Measurements from ENCODE around the gene MTHFSD.

Gene MTHFSD

DNA sequence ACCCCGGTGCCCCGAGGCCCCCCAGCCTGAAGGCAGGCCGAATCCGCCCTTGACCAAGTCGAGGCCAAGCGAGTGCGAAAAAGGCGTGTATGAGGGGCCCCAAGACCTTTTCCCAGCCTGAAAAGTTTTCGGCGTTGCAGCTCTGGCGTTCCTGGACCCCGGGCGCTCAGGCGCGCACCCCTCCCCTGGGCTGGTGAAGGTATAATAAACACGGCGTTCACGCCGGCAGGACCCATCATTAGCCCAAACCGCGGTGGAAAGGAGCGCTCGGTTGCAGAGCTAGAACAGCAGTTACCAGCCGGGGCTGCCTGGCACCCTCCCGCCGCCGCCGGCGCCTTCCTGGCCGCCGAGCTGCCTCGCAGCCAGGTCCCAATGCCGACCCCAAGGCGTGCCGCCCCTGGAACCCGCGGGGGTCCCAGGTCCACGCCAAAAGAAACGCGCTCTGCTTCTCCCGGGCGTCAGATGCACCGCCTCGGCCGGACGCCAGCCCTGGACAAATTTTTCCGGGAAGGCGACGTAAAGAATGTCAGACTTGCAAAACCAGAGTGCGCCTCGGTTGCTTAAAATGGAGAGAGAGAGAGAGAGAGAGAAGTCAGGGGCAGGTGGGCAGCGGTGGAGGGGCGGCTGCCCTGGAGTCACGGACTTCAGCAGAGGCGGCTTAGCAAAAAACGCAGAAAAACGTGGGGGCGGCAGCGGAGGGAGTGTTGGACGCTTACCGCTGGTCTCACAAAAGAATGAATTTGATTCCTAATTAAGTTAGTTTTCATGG is 56.2 kb downstream of the MTHFSD start:
- DNase-seq, result no peak

DNA sequence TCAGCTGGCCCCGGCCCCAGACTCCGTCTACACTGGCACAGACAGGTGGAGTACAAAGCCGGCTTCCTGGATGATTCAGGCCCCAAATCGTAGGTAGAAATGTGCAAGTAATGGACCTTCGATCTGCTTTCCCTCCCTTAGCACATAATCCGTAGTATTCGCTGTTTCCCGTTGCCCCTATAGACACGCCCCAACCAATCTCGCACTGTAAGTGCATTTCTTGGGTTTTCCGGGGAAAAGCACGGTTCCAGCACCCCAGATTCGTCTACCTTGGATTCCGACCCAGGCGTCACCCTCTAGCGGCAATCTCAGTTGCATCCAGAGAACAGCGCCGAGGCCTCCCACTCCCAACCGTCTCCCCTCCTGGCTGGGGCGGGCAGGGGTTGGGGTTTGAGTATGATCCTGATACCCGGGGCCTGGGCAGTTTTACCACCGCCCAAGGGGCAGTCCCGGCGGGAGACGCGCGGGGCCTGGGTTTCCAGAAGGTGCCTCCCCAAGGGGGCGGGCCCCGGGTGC is 56.8 kb downstream of the MTHFSD start:
- no peak for DNase-seq

DNA sequence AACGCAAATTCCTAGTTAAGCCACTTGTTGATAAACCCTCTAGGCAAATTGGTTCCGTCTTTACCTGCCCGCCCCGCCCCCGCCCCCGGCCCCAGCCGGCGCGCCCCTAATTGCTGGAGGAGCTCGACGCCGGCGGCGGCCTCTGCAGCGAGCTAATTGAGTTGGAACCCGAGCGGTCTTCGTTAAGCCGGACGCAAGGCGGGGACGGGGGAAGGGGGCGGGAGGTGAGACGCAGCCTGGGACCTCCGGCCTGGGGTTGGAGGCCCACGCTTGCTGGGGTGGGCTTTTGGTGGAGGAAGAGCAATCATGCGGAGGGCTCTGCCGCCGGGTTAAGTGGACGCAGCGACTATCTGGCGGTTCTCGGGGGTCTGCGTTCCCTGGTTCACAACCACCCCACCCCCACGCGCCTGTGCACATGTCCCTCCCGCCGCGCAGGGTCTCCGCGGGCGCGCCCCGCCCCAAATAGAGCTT is 57.4 kb downstream of the MTHFSD start:
- no peak for DNase-seq

DNA sequence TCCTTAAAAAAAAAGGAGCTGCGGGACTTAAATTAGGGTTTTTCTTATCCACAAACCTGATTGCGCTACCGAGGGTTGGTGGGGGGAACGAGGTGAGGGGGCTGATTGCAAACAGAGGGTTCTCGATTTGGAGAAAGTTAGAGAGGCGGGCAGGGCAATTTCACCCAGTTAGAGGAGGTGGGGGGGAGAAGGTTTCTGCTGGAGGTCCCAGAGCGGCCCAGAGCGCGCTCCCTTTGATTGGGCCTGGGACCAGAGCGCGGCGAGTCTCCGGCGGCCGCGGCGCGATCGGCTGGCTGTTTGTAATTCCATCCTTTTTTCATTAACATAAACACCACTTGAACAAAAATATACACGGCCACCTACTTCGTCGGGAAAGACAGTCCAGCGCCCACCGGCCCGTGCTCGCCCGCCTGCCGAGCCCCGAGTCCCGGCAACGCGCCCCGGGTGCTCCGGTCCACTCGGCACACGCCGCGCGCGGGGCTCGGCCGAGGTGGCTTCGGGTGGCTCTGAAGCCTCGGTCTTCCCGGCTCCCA is 58.0 kb downstream of the MTHFSD start:
- no peak for DNase-seq

DNA sequence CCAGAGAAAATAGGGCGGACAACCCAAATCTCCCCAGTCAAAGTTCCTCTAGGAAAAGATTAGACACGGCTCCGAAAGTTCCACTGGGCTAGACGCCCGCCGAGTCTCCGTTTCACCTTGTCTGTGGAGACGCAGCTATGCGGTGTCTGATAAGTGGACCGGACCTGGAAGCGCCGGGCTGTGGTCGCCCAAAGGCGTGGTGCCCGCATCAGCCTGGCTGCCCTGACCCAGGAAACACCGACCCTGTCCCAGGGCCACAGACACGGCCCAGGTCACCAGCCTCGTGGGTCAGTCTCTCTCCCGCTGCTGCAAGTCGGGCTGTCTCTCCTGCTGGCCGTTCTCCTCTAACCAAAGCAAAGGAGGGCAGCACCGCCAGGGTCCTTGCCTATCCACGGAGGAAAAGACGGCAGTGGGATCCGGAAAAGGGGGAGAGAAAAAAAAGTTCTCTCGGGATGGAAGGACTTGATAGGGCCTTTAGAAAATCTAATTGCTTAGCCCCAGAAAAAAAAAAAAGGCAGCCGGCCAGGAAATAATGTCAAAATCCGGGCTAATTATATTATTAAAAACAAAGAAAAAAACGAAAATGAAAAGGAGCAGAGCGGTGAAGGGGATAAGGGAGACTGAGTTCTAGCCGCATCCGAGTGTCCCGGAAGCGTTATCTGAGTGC is 58.6 kb downstream of the MTHFSD start:
- DNase-seq, result no peak

DNA sequence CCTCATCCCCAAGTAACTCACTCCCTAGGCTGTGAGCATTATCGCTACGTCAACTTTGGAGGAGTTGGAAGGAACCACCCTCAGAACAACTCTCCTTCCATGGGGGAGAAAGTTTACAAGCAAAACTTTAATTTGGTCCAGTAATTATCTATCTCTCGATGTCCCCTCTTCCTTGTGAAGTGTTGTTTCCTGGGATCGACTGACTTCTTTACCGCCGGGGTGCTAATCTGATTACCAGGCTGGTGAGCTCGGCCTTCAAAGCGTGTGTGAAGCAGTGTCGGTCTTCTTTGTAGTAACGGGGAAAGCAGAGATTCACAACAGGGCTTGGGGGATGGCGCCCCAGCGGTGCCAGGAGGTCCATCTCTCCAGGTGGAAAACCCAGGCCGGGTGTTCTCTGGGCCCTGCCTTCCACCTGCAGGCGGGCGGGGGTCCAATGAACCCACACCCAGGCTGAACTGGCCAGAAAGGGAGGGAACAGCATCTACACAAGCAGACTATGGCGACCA is 59.2 kb downstream of the MTHFSD start:
- no peak for DNase-seq

DNA sequence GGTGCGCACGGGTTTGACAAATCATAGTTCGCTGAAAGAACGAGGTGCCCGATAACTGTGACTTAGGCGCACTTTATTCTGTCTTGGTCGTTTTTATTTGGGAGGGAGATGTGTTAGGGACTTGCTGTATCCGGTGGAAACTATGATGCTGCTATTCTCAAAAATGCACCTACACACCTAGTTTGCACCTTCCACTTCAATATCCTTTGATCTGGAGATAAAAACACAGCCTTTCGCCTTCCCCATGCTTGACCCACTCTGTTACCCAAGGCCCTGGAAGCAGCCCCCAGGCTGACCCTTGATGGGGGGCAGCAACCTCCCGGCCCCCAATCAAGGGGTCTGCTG is 59.7 kb downstream of the MTHFSD start:
- no peak for DNase-seq

DNA sequence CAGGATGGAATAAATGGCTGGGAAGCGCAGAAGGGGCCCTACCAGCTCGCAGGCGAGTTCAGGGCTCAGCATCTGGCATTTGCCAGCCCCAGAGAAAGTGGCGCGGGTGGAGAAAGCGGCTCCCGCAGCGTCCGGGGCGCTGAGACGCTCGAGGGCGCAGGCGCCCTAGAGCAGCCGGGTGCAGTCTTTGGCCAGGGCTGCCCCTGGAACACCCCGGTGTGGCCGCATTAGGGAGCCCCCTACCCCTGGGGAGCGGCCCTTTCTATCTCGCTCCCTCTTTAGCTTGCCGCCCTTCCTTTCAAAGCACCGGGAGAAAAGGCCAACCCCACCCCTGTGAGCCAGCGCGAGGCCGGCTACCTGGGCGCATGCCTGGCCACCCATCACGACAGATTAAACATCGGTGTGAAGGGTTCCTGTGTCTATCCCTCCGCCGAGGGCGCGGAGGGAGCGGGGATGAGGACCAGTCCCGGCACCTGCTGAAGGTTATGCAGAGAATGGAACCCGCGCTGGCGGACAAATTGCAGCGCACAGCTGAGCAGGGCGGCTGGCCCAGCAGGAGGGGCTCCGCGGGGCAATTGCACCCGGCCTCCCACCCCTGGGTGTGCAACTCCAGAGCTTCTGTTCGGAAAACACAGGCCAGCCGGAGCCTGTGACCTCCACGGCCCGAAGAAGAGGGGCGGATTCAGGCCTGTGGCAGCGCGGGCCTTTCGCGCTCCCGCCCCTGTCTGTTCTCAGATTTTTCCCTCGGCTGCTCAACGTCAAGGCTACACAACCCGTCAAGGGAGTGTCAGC is 60.3 kb downstream of the MTHFSD start:
- DNase-seq, result no peak

DNA sequence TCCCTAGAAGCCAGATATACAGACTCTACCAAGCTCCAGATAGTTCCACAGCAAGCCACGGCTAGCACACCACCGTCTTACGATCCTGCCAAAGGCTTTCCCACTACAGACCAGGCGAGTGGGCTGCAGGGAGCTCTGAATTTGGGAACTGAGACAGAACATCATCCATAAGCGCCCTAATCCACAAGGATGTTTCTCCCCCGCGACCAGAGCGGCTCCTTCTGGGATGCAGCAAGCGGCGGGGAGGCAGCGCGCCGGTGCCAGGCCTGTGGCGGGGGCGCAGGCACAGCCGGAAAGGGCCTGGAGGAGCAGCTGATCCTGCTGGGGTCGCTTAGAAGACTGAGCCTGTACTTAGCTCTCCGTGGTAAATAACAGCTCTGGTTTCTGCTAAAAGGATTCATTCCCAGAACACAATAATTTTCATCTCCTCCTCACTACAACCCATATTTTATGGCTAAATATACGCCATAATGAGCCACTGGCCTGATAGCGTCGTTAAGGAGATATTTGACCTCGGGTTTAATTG is 60.9 kb downstream of the MTHFSD start:
- DNase-seq, result no peak

DNA sequence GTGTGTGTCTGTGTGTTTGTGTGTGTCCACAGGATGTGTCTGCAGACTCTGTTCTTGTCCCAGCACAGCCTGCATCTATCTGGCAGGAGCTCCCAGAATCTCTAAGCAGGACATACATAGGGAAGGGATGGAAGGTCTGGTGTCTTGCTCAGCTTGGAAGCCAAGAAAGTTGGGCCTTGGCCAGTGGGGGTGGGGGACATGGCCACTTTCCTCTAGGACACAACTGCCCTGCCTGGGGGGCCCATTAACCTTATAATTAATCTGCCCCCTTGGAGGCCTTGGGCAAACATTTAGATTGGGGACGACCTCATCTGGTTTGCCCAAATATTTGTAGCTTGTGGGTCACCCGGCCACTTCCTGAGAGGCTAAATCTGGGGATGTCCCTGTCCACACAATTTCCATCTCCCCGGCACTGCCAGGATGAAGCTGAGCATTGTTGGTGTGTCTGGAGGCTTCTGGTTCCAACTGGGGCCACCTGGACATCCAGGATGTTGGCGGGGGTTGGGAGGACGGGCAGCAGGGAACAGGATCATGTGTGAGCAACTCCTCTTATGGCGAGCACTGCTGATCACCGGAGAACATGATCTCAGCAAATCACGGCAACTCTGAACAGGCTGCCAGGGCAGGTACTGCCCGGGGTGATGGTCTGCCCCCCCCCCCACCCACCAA is 61.9 kb downstream of the MTHFSD start:
- no peak for DNase-seq

DNA sequence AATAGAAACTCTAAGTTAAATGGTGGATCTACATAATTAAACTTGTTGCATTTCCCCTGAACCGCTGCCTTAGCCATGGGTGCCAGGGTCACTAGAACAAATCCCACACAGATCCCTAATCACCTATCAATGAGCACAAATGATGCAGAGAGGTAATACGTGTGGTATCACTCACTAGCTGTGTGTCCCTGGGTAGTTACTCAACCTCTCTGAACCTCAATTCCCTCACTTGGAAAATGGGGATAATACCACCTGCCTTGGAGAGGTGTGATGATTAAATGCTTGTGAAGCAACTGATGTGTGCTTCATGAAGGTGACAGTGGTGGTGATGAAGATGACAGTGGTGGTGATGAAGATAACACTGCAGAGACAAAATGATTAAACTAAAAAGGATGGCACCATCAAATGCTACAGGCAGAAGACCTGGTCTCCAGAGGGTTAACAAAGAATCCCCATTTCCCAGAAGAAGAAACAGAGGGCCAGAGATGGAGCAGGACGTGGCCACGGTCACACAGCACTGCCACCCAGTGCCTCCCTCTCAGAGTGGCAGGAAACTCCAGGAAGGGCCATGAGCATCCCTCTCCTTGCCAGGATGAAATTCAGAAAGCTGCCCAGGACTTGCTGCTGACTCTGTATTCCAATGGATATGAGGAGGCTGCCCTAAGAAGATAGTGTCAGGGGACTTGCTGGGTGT is 62.6 kb downstream of the MTHFSD start:
- no peak for DNase-seq

DNA sequence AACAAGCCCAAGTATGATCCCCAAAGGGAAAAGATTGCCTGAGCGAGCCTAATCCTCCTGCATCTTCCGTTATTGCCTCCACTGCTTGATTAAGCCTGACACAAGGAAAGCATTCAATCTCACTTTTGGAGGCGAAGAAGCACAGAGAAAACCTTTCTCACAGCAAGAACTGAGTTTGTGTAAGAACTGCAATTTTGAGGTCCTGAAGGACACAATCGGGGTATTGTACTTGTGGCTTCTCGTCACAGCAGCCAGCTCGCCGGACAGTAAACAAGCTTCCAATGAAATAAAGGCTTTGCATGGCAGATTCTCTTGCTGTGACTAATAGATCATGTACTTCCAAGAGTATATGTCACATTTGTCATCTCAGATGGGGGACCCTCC is 63.4 kb downstream of the MTHFSD start:
- no peak for DNase-seq

DNA sequence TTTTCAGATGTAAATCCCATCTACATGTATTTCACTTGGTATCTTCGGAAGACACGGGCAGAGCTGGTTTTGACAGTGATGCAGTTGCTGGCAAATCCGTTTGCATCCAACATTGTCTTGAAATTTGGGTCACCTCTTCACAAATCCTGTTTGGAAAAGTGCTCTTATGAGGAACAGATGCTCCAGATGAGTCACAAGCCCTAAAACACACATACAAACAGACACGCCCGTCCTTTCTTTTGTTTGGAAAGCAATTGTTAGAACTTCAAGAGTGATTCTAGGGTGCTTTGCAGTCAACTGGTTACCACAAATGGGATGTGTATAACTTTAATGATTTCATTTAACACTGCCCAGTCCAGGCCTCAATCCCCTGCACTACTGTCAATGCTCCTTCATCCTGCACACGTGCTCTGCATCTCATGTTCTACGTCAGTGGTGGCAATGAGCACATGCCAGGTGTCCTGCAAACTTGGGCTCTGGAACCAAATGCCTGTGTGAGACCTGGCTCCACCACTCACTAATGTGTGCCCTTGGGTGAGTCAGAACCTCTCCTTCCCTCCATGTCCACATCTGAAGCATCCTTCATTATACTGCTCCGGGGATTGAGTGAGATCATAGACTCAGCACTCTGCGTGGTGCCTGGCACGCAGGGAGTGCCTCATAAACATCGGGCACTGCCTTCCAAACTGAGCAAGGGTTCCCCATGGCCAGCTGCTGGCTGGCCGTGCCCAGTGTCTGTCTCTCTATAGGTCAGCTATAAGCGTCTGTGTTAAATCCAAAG is 64.0 kb downstream of the MTHFSD start:
- no peak for DNase-seq

DNA sequence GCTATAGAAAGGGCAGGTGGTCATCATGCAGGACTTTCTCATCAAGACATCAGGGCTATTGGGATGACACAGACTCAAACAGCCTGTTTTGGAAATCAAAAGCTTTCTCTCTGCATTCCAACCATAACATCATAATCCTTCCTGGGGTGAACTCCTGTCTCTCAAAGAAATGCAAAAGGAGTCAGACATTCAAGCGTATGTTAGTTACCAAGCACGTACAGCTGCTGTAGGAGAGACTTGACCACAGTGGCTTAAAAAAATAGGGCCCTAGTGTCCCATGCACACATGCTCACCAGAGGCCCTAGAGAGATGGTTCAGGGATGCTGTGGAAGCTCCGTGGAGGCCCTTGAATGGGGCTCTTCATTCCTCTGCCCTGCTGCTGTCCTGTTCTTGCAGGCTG is 69.3 kb downstream of the MTHFSD start:
- DNase-seq, result no peak

DNA sequence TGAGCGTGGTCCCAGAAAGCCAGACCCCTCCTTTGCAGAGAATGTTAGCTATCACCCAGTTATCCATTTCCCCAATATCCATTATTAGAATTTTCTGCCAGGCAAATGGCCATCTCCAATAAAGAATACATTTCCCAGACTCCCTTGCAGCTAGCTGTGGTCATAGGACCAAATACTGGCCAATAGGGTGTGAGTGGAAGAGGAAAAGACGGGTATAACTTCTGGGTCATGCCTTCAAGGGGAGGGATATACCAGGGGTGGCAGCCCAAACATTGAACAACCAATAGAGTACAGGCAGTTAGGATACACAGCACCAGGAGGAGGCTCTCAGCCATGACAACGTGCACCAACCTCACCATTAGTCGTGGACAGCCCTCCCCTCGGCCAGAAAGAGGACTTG is 70.8 kb downstream of the MTHFSD start:
- no peak for DNase-seq

DNA sequence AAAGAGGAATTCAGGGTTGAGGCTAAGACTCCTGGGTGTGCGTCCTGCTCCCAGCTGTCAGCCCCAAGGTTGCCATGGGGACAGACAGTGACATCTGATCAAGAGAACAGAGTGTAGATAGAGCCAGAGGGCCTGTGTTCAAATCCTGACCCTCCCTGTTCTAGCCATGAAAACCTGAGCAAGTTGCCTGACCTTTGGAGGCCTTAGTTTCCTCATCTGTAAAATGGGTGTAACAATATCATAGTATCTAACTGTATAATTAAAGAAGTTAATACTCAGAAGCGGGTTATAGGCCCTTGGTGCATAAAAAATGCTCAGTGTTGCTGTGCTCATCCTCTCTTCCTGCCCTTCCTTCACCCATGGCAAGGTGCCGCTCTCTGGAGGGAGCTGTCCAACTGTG is 73.4 kb downstream of the MTHFSD start:
- no peak for DNase-seq

DNA sequence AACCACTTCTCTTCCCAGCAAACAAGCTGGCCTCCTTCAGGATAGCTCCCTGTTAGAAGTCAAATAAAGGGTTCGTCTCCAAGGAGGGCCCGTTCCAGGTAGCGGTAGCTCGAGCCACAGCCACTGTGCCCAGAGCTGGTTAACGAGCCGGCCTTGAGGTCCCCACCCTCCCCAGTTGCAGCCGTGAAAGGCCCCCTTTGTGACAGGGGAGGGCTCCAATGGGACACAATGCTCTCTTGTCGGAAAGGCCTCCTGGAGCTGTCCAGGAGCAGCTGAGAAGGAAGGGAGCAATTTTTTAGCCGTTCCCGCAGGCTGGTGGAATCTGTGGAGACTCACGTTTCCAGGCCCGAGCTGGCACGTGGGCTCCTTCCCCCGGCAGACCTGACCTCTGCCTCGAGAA is 74.6 kb downstream of the MTHFSD start:
- no peak for DNase-seq
